Head of caudate nucleus (tissue), 42 donors: ENCODE data around the gene CDK2.
A peak's percentile ranks its signal among the peaks of the same experiment; 100 is the strongest.
"Not testable (repeated sequence)": the region's sequence is repeated elsewhere in the genome, so short reads cannot be mapped to it uniquely, and the experiment has no call there.

Experiments used
- DNase-seq, 42 donors: peaks; one replicate each; pipeline versions ENCODE4 v3.0.0 to v3.0.0-alpha.2; 2020 to 2021; ENCODE audit warnings: mixed read lengths in 7 of 42
- intact Hi-C: fragments of 100-400 bp; cut with DNase I; formaldehyde crosslinking; loops from one replicate; pipeline ENCODE4 v1.15.0; 2022

The CDK2 gene

GRCh38 chr12:55997535-55997859 is 30.9 kb downstream of the CDK2 start:
- intact Hi-C loops = loop anchor here (5.0 to 10.0 kb wide), 2 partner anchors 45 to 107 kb away; partner anchors contain the start of genes PA2G4 and RPS26
- DNase-seq = peak in 6 of 42 donors; percentile 10 to 39 (median 18)

GRCh38 chr12:55999522-55999921 is 32.9 kb downstream of the CDK2 start:
- intact Hi-C loops = loop anchor here (5.0 to 10.0 kb wide), 2 partner anchors 43 to 105 kb away; partner anchors contain the start of genes PA2G4 and RPS26
- DNase-seq = not testable (repeated sequence)

- DNase-seq = not testable (repeated sequence)
- intact Hi-C loops = loop anchor here (5.0 to 10.0 kb wide), 2 partner anchors 42 to 105 kb away; partner anchors contain the start of genes PA2G4 and RPS26
These were observed 33.4 kb downstream of the CDK2 start for GRCh38 chr12:55999999-56000540.

DNA sequence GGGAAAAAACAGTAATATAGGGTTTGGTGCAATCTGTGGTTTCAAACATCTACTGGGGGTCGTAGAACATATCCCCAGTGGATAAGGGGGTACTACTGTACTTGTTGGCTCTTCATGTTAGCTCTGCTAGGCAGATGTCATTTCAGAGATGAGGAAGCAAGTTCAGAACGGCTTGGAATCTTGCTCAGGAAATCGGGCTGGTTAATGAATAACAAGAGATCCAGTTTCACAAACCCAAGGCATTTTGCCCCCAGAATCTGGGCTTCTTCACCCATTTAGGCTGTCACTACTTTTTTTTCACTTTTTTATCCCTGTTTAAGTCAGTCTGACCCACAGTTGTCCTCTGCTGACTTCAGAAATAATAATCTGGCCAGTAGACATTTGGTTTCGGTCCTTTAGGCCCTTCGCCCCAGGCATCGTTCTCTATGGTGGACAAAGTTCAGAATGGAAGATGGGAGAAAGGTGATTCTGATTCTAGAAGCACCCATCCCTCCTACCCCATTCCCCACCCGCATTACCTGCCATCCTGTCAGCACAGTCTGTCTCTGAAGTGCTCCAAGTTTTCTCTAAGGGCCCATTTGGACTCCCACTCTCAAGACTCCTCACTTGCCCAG is 35.0 kb downstream of the CDK2 start:
- no peak for DNase-seq
- intact Hi-C loops = no loop called here

GRCh38 chr12:56003376-56003775 is 36.7 kb downstream of the CDK2 start:
- DNase-seq, intact Hi-C loops: not testable (repeated sequence)

DNA sequence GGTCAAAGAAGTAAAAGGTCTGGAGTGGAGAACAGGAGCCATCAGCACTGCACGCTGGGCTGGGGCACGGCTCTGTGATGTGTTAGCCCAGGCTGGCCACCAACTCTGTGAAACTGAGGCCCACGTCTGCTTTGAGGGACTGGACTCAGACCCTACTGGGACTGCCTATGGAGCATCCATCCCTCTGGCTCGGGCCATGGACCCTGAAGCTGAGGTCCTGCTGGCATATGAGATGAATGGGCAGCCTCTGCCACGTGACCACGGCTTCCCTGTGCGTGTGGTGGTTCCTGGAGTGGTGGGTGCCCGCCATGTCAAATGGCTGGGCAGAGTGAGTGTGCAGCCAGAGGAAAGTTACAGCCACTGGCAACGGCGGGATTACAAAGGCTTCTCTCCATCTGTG is 37.6 kb downstream of the CDK2 start:
- no peak for DNase-seq
- intact Hi-C loops = no loop called here

DNA sequence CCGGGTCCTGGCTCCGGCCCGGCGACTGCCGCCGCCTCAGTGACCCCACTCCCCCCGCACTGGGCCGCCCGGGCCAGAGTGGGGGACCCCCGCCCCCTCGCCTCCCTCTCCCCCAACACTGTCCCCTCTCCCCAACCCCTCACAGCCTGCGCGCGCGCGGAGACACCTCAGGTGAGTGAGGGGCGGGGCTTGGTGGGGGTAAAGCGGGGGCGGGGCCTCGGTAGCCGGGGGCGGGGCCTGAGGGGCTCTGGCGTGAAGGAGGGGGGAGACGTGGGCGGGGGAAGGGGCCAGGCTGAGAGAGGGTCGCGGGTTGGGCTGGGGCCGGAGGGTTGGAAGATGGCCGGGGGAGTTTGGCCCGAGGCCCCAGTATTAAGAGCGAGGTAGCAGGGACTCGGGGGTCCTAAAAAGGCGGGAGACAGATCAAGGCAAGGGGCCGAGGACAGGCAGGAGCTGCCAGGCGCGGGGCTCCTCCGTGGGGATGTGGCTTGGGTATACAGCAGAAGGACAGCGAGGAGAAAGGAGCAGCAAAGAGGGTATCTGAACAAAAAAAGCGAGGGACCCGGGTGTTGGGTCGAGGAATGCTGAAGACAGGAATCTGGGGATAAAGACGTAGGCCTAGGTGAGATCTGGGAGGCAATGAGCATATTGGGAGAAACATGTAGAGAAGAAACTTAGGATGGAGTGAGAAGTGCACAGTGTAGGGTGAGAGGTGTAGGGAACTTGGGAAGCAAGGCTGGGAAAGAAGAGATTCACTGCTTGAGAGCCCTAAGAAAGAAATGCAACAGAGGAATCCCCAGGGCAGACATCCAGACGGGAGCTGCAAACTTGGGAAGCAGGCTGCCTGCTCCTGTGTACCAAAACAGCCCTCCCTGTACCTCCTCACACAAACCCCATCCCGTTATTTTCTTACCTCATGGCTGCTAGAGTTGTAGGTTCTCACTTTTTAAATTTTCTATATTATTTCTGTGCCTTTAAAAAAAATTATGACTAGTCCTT is 41.2 kb downstream of the CDK2 start:
- peak in 38 of 42 donors; percentile 19 to 75 (median 46) for DNase-seq
- intact Hi-C loops = no loop called here

DNA sequence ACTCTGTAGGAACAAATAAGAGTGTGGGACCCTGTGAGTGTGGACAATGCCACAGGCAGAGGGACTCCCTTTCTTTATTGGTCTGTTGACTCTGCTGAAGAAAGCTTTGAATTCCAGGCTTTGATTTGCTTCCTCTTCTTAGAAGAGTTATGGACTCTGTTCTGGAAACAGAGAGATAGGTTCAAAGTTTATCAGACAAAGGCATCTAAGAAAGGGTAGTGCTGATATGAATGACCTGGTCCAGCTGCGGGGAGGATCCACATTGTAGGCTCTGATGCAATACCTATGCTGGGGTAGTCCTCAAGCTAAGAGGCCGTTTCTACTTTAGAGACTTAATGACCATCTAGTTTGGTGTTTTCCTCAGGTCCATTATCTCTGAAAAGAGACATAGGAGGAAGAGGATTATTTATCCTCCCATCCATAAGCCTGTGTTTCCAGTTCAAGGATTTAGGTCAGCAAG is 43.5 kb downstream of the CDK2 start:
- no peak for DNase-seq
- intact Hi-C loops = no loop called here

GRCh38 chr12:56011509-56012090 is 45.0 kb downstream of the CDK2 start:
- intact Hi-C loops = no loop called here
- no peak for DNase-seq

DNA sequence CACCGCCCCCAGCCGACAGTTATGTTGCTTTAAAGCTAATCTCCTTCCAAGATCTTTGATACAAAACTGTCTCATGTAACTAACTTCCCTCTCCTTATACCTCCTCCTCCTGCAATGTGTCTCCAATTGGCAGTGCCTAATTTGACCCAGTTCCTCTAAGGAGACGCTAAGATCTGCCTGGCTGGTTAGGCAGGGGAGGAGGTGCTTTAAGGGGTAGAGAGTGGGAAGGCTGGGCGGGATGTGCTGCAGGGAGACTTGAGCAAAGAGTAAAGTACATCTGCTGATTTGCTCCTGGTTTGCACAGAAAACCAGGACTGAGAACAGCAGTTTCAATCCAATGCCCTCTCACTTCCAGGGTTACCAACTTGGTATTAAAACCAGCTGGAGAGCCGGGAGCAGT is 46.9 kb downstream of the CDK2 start:
- DNase-seq = peak in 39 of 42 donors; percentile 20 to 94 (median 72)
- intact Hi-C loops = no loop called here

GRCh38 chr12:56014205-56014604 is 47.6 kb downstream of the CDK2 start:
- intact Hi-C loops = no loop called here
- DNase-seq = no peak

- peak in 7 of 42 donors; percentile 11 to 77 (median 47) for DNase-seq
These were observed 50.6 kb downstream of the CDK2 start for GRCh38 chr12:56017181-56017580.

GRCh38 chr12:56018356-56018755 is 51.7 kb downstream of the CDK2 start:
- no peak for DNase-seq
- intact Hi-C loops = no loop called here

More at GRCh38 chr12:56017181-56017580, 50.6 kb downstream of the CDK2 start:
- intact Hi-C loops = no loop called here

DNA sequence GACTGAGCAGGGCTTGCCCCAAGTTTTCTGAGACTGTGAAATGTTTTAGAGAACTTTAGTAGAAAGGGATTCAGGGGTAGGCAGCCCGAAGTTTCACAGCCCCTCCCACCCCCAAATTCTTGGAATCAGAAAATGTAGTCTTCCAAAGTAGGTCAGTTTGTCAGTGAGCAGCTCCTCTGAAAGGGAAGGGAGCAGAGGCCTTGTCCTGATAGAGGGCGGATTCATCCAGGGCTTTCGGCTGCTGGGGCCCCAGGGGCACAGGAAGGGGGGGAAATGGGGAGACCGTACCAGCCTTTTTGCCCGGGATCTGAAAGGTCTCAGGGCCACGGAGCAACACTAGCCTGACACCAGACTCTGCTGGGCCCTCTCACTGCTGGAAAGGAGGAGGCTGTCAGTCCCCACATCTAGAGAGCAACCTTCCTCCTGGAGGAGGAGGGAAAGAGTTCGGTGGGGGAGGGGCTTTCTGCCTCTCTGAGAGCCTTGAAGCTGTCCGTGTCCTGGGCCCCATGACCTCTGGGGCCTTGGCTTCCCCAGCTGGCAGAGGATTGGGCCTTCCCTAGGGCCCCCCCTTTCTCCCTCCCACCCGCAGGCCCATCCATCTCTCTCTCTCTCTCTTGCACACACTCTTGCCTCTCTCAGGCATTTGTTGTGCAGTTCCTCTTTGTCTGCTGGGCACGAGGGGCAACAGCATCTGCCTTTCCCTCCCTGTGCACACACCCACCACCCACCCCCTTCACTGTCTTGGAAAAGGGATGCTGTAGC is 54.0 kb downstream of the CDK2 start, which contains the start of gene IKZF4:
TSS of gene IKZF4 (plus strand) at position 621 of the 762 bp plus-strand sequence. CDS start 451 bp downstream, outside the sequence.
- DNase-seq = peak in 26 of 42 donors; percentile 8 to 69 (median 34)
- intact Hi-C loops = no loop called here

- intact Hi-C loops = no loop called here
- DNase-seq = no peak
These were observed 55.4 kb downstream of the CDK2 start for GRCh38 chr12:56021889-56022497.
